CD4-positive, alpha-beta T cell treated with Interleukin-15 for 1 hour (primary cell): ENCODE measurements around the gene LRRC27.

ENCODE experiments used
- DNase-seq: peaks from one replicate; pipeline ENCODE4 v3.0.0-alpha.2; 2020

The LRRC27 gene

GRCh38 chr10:132360766-132361447 is 28.9 kb downstream of the LRRC27 start:
- no peak for DNase-seq

GRCh38 chr10:132361581-132362101 is 29.6 kb downstream of the LRRC27 start:
- DNase-seq, result no peak

DNA sequence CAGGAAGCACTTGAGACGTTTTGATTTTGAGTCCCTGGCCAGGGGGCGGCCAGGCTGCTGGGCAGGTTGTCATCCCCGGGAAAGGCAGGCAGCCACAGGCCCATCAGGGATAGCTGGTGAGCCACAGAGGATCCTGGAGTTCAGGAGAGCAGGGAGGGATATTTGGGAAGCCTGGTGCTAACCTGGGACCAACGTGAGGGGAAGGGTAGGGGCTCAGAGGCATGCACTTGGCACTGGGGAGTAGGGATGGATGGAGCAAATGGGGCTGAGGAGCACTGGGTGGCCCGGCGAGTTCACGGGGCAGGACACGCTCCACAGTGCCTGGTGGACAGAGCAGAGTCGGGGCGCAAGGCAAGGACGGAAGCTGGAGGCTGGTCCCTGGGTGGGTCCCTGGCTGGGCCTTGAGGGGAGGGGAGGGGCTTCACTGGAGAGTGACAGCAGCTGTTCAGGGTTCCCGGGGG is 30.2 kb downstream of the LRRC27 start:
- DNase-seq, result peak; percentile 10

GRCh38 chr10:132363376-132363775 is 31.4 kb downstream of the LRRC27 start:
- DNase-seq, result peak; percentile 11

DNA sequence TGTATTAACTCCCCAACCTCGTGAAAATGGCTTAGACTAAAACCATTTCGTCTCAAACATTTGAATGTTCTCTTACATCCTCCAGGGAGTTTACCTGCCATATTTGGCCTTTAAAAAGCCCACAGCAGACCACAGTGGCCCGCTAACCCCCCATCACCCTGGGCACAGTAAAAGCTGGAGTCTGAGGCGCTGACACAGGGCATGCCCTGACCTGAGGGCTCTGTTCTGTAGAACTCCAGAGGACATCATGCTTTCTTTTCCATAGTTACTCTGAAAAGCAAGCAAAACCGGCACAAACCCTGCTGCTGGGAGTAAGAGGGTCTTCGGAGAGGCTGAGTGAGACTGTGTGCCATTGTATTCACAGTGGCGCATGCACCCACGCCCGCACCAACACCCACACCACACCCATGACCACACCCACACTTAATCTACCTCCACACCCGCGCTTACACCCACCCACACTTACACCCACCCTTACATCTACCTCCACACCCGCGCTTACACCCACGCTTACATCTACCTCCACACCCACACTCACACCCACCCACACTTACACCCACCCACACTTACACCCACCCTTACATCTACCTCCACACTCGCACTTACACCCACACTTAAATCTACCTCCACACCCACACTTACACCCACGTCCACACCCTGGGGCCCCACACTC is 32.1 kb downstream of the LRRC27 start:
- DNase-seq, result no peak

DNA sequence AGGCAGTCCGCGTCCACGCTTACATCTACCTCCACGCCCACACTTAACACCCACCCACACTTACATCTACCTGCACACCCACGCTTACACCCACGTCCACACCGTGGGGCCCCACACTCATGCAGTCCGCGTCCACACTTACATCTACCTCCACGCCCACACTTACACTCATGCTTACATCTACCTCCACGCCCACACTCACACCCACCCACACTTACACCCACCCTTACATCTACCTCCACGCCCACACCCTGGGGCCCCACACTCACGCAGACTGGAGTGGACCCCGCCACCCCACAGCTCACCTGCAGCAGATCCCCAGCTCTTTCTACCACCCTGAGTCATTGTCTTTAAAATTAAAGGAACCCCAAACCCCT is 32.6 kb downstream of the LRRC27 start:
- no peak for DNase-seq

GRCh38 chr10:132365102-132365501 is 33.1 kb downstream of the LRRC27 start:
- peak; percentile 3 for DNase-seq

GRCh38 chr10:132366006-132366405 is 34.0 kb downstream of the LRRC27 start:
- peak; percentile 10 for DNase-seq

GRCh38 chr10:132366499-132366898 is 34.5 kb downstream of the LRRC27 start:
- DNase-seq, result peak; percentile 6

DNA sequence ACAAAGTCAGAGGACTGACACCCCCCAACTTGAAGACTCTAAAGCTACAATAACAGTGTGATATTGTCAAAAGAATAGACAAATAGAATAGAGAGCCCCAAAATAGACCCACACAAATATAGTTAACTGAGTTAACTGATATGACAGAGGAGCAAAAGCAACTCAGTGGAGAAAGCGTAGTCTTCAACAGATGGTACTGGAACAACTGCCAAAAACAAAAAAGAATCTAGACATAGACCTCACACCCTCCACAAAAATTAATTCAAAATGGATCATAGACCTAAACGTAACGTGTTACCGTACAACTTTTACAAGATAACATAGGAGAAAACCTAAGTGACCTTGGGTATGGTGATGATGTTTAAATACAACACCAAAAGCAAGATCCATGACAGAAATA is 36.4 kb downstream of the LRRC27 start:
- DNase-seq, result no peak

DNA sequence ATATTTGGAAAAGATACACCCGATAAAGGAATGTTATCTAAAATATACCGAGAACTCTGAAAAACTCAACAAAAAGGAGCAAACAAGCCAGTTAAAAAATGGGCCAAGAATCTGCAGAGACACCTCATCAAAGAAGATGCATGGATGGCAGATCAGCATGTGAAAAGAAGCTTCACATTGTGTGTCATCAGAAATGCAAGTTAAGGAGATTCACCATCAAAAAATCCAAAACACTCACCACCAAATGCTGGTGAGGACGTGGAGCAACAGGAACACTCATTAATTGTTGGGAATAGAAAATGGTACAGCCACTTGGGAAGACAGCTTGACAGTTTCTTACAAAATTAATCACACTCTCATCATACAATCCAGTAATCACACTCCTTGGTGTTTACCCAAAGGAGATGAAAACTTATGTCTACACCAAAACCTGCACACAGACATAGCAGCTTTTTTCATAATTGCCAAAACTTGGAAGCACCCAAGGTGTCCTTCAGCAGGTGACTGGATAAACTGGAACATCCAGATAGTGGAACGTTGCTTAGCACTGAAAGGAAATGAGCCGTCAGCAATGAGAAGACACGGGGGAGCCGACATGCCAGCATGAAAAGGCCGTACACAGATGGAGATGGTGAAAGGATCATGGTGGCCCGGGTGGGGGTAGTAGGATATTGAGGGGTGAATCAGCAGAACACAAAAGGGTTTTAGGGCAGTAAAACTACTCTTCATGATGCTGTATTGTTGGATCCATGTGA is 37.1 kb downstream of the LRRC27 start:
- peak; percentile 1 for DNase-seq

DNA sequence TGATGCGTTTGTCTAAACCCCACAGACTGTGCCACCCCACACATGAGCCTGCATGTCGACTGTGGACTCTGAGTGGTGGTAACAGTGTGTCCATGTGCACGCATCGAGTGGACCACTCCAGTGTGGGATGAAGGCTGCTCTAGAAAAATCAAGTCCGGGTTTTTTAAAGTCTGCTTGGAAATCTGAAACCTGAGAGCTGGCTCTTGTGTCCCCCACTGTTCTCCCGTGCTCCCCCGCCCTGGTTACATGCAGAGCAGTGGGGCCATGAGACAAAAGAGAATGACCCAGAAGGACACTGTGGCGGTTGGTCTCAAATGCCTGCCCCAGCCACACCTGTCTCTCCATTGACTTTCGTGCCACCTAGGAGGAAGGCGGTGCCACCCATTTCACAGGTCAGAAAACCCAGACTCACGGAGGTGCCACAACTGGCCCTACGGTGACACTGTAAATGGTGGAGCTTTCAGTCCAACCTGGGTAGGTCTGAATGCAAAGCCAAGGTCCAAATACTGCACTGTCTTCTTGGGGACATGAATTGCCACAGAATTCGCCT is 37.7 kb downstream of the LRRC27 start:
- peak; percentile 10 for DNase-seq

GRCh38 chr10:132370426-132371340 is 38.7 kb downstream of the LRRC27 start:
- peak; percentile 10 for DNase-seq

DNA sequence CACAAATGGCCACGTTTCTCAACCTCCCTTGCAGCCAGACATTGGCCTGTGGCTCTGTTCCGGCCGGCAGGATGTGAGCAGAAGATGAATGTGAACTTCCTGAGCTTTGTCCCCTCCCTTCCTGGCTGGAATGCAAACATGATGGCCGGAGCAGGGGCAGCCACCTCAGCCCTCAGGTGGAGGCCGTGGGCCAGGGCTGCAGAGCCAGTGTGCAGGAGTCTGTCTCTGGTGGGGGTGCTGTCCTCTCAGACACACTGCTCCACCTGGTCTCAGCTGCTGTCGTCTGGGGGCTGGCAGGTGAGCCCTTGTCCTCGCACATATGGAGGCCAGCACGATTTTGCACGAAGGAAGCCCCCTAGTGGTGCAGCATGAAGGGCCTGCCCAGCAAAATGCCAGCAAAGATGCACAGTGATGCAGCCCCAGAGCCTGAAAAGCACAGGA is 39.7 kb downstream of the LRRC27 start:
- peak; percentile 19 for DNase-seq

DNA sequence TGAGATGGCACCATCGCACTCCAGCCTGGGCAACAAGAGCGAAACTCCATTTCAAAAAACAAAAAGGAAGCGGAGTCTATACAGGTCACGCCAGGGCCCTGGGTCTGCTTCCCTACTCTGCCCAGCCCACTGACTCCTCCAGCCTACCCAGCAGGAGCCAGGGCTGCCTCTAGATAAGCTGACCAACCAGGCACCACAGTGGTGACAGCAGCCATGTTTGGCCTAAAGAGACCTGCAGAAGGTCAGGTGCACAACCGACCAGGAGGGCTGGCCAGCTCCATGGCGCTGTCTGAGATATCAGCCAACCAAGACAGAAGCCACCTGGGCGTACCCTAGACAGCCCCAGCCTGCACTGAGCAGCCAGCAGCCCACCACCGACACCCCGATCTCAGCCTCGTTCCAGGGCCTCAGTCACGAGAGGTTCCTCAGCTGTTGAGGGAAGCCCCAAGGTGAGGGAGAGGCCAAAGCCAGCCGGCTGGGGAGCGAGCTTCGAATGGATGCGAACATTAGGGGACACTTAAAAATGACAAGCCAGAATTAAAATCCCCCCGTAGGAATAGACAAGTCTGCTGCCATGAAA is 40.6 kb downstream of the LRRC27 start:
- peak; percentile 11 for DNase-seq

DNA sequence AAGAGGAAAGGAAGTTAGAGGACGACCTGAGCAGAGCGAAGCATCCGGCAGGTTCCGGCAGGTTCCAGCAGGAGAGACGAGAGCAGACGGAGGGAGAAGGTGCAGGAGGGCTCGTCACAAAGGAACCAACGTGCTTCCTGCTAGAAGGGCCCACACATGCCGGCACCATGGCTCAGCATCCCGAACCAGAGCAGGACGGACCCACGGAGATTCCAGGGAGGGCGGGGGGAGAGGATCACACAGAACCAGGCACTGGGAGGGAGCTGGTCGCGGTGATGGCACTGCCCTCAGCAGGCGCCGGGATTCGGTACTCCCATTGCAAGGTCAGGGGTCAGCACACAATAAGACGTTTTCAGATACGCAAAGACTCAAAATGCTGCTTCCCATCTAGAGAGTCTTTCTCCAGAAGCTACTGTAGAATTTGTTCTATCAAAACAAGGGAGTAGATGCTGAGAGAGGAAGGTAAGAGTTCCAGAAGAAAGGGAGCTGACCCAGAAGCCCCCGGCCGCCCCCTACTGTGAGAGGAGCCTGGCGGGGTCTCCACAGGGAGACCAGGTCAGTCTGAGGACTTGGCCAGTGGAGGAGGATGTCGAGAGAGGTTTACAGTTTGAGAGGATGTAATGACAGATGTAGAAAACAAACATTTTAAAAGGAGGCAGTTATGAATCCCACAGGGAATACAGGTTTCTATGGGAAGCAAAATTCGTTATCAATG is 41.4 kb downstream of the LRRC27 start:
- DNase-seq, result peak; percentile 0

DNA sequence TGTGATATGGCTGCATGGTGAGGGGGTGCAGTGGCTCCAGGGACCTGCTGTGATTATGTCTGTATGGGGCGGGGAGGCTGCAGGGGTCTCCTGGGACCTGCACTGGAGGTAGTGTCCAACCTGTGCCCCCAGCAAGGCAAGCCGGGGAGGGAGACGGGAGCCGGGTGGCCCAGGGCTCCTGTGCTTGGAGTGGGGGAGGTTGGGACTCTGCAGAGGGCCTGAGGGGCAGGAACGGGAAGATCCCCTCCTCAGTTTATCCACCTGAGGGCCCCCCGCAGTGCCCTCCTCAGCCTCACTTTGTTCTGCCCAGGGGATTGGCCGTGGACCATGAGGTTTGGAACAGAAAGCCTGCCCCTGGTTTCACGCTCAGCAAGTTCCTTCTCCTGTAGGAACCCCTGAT is 42.2 kb downstream of the LRRC27 start:
- DNase-seq, result peak; percentile 10

DNA sequence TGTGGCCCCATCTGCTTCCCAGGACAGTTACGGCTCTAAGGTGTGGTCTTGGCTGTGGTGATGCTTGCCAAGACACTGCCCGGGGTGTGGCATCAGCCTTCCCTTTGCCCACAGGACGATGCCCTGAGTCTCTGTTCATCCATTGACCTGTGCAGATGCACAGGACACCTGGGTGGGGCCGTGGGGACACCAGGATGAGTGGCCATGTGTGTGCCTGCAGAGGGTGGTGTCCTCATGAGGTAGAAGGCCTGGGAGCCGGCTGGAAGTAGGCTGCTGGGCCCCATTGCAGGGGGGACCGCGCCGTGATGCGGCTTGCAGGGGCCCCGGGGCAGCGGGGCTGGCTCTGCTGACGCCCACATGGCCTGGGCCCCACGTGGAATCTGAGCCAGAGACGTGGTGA is 42.6 kb downstream of the LRRC27 start:
- DNase-seq, result no peak

DNA sequence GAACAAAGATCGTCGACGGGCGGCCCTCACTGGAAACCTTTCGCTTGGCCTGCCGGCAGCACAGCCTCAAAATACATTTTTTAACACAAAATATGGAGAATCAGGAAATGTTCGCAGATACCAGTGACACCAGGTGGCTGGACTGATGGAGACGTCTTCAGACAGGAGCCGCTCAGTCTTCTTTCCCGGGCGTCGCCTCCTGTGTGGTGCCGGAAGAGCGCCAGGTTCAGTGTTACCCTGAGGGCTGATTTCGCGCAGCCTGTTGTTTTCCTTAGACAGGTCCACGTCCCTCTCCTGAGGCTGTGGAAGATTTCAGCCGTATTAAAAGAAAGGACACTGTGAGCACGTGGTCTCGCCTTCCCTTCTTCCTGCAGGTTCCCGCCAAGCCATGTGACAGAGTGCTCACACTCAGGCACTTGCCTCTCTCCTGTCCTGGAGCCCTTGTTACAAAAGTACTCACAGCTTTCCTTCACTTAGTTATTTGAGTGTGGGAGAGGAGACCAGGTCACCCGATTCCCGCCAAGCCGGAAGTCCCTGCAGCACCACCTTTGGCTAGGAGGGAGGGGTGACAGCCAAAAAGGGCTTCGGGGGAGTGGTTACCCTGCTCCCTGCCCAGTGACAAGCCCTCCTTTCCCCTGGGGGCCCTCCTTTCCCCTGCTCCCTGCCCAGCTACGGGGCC is 43.3 kb downstream of the LRRC27 start:
- peak; percentile 16 for DNase-seq

DNA sequence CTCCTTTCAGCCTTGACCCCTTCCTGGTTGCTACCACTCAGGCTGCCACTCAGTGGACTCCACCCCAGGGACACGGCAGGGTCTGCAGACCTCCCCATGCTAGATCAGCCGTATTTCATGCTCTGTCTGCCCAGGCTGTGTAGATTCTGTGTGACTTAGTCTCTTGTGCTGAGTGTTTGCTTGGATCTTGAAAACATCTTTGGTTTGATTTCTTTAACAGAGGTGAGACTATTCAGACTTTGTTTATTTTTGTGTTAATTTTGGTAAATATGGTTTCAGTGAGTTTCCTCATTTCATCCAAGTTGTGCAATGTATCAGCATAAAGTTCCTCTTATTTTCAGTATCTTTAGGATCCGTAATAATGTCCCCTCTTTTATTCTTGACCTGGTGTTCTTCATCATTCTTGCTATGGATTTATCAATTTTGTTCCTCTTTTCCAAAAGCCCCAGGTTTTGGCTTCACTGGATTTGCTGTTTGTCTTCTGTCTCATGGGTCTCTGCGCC is 43.9 kb downstream of the LRRC27 start:
- DNase-seq, result no peak
